Loucy (cell line): ENCODE measurements around the gene RSRC2.
"Not testable (repeated sequence)": the region's sequence is repeated elsewhere in the genome, so short reads cannot be mapped to it uniquely, and the experiment has no call there.

Experiments
- CTCF ChIP-seq: fragments of 200-600 bp; sonication (generic); conservative IDR thresholded peaks from 2 replicates; pipeline ENCODE4 v1.5.1; 2014; ENCODE audit warnings: mild to moderate bottlenecking, antibody characterized with exemption, low read length
- EZH2phosphoT487 ChIP-seq: fragments of 200-600 bp; IDR thresholded peaks from 2 replicates; pipeline ENCODE4 v1.6.1; 2018; ENCODE audit warnings: antibody characterized with exemption, mild to moderate bottlenecking, moderate library complexity, borderline replicate concordance

GRCh38 chr12:122570006-122570405 is 43.3 kb upstream of the RSRC2 start:
- TF ChIP-seq CTCF, EZH2phosphoT487: not testable (repeated sequence)
